Sigmoid colon (tissue), 7 donors: ENCODE measurements around the gene NAV1. TPM values are rescaled to one million over a fixed set of nuclear protein-coding genes. Genes with fewer than 3 reads are reported as not detected.
A peak's percentile ranks its signal among the peaks of the same experiment; 100 is the strongest.

Experiments used
- DNase-seq: peaks from one replicate; pipeline ENCODE4 v3.0.0-alpha.2; 2019
- H3K27ac ChIP-seq, 4 donors: fragments of 200-600 bp; sonication (generic); one replicate each; pipeline ENCODE4 v1.5.1; 2016 to 2019; ENCODE audit warnings: mild to moderate bottlenecking in 1 of 4
- H3K27me3 ChIP-seq, 3 donors: fragments of 200-600 bp; sonication (generic); one replicate each; pipeline ENCODE4 v1.5.1; 2019; ENCODE audit warnings: mild to moderate bottlenecking in 1 of 3
- H3K36me3 ChIP-seq, 4 donors: fragments of 200-600 bp; sonication (generic); one replicate each; pipeline ENCODE4 v1.5.1; 2016 to 2019
- H3K4me1 ChIP-seq, 4 donors: fragments of 200-600 bp; sonication (generic); one replicate each; pipeline ENCODE4 v1.5.1; 2017 to 2019
- H3K4me3 ChIP-seq, 4 donors: fragments of 200-600 bp; sonication (generic); one replicate each; pipeline ENCODE4 v1.5.1; 2017 to 2019; ENCODE audit warnings: mild to moderate bottlenecking in 2 of 4, moderate library complexity in 1 of 4
- H3K9me3 ChIP-seq, 4 donors: fragments of 200-600 bp in 3 of 4; sonication (generic) in 3 of 4; one replicate each; pipeline versions ENCODE4 v1.5.1 to v1.6.1; 2013 to 2019
- EP300 ChIP-seq, 4 donors: sonication (generic); formaldehyde crosslinking; IDR thresholded peaks; one replicate each; pipeline ENCODE4 v1.6.1; 2017; ENCODE audit warnings: antibody characterized with exemption in 4 of 4
- POLR2A ChIP-seq, 2 donors: fragments of 450-650 bp; IDR thresholded peaks; one replicate each; pipeline ENCODE4 v1.6.1; 2016; ENCODE audit warnings: antibody characterized with exemption in 2 of 2, mild to moderate bottlenecking in 2 of 2, moderate library complexity in 2 of 2
- POLR2AphosphoS5 ChIP-seq, 4 donors: sonication (generic); formaldehyde crosslinking; IDR thresholded peaks; one replicate each; pipeline ENCODE4 v1.6.1; 2017; ENCODE audit warnings: antibody characterized with exemption in 4 of 4
- WGBS, 2 donors: extraction: QIAGEN DNeasy Blood & Tissue Kit; methylation state at CpG; one replicate each; pipeline ENCODE4 v1.1.7; 2013; 5-methylcytosine and 5-hydroxymethylcytosine counted together
- intact Hi-C: fragments of 100-400 bp; cut with DNase I; formaldehyde crosslinking; loops from one replicate; pipeline ENCODE4 v1.15.1; 2023
- polyA plus RNA-seq, 3 donors: library from polyadenylated mRNA; stranded (reverse); fragments of 200-250 nt; gene quantifications; one replicate each; pipeline ENCODE4 v1.2.3, GENCODE V29; 2013
- total RNA-seq, 4 donors: library from RNA; depleted of rRNA; stranded (reverse); fragments of >200 nt; gene quantifications; one replicate each; pipeline ENCODE4 v1.1.0, GENCODE V29; 2016
- TF ChIP-seq, protein P1 (sequence below), 4 experiments: fragments of 450-650 bp in 3 of 4; fragments of 200-600 bp in 1 of 4; IDR thresholded peaks; one replicate each; pipeline ENCODE4 v1.5.1; 2016 to 2019; ENCODE audit warnings: antibody characterized with exemption in 4 of 4, mild to moderate bottlenecking in 3 of 4, moderate library complexity in 2 of 4
- donor health status: healthy with polysubstance abuse.
- donor health status: Bipolar disorder and iron deficiency.
- donor health status: healthy.

NAV1 gene
- total and polyA plus RNA-seq, 7 donors = 1.8 to 44.9 (median 17.1) TPM

DNA sequence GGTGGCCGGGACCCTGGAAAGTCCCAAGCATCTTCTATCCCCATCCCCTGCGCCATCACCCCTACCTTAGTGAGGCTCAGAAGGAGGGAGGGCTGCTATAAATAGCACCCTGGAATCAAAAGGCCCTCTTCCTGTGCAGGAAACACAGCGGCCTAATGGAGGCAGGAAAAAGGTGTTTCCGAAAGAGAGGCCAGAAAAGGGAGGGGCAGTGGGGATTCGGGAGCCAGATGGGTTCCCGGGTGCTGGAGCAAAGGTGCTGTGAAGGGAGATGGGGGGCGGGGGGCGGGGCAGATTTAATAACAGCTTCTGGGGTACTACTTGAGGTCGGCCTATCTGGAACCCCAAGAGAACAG, 16.6 kb downstream of the NAV1 start:
- Histone ChIP-seq H3K27ac (no peak overlapping the region), H3K27me3 (no peaks in the 10 kb centered on the region), H3K9me3 (no peaks in the 10 kb centered on the region), H3K4me3 (no peak overlapping the region), H3K4me1 (peaks cover 0 to 75% (median 70%) of the 10 kb centered on the region in 4 donors), H3K36me3 (no peaks in the 10 kb centered on the region)
- WGBS, 2 donors = 48 to 80% methylated on average over 9 of the region's 9 CpGs
- intact Hi-C loops = no loop called here
- peak; percentile 29 for DNase-seq
- TF ChIP-seq, protein P1, sequence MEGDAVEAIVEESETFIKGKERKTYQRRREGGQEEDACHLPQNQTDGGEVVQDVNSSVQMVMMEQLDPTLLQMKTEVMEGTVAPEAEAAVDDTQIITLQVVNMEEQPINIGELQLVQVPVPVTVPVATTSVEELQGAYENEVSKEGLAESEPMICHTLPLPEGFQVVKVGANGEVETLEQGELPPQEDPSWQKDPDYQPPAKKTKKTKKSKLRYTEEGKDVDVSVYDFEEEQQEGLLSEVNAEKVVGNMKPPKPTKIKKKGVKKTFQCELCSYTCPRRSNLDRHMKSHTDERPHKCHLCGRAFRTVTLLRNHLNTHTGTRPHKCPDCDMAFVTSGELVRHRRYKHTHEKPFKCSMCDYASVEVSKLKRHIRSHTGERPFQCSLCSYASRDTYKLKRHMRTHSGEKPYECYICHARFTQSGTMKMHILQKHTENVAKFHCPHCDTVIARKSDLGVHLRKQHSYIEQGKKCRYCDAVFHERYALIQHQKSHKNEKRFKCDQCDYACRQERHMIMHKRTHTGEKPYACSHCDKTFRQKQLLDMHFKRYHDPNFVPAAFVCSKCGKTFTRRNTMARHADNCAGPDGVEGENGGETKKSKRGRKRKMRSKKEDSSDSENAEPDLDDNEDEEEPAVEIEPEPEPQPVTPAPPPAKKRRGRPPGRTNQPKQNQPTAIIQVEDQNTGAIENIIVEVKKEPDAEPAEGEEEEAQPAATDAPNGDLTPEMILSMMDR (IDR thresholded peaks at IDR 0.05) = no peak
- peak in 3 of 4 donors; percentile 7 to 37 (median 31) for TF ChIP-seq POLR2AphosphoS5 (IDR thresholded peaks at IDR 0.05)

- Histone ChIP-seq H3K9me3 (no peaks in the 10 kb centered on the region), H3K27me3 (no peaks in the 10 kb centered on the region), H3K4me3 (no peak overlapping the region), H3K4me1 (peaks cover 0 to 81% (median 70%) of the 10 kb centered on the region in 4 donors), H3K36me3 (no peaks in the 10 kb centered on the region), H3K27ac (peak overlapping the region in 1 of 4 donors; percentile 54)
- 71 to 76% methylated on average over 5 of the region's 5 CpGs for WGBS, 2 donors
- intact Hi-C loops = no loop called here
- peak; percentile 58 for DNase-seq
- TF ChIP-seq, protein P1 (IDR thresholded peaks at IDR 0.05) = no peak
- no peak for TF ChIP-seq POLR2AphosphoS5 (IDR thresholded peaks at IDR 0.05)
- no peak for TF ChIP-seq POLR2A (IDR thresholded peaks at IDR 0.05)
- no peak for TF ChIP-seq EP300 (IDR thresholded peaks at IDR 0.05)
Observed at GRCh38 chr1:201556841-201557571, 18.1 kb downstream of the NAV1 start.

DNA sequence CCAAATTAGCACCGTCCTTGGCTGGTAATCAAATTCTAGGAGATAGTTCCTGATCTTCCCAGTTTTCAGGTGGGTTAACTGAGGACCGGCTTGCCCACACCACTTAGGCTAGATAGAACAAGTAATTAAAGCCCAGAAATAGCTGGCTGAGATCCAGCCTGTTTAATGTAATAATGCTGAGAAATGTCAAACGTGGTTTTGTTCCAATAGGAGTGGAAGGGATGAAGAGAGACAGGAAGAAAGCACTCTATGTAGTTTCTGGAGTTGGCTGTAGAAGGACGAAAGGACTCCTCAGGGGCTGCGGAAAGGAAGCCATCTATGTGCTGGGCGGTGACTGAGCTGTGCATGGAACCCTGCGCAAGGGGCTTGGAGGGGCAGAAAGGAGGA, 18.6 kb downstream of the NAV1 start:
- Histone ChIP-seq H3K4me3 (no peak overlapping the region), H3K4me1 (peaks cover 0 to 81% (median 70%) of the 10 kb centered on the region in 4 donors), H3K36me3 (no peaks in the 10 kb centered on the region), H3K9me3 (no peaks in the 10 kb centered on the region), H3K27ac (peak overlapping the region in 2 of 4 donors; percentile 16 to 54), H3K27me3 (no peaks in the 10 kb centered on the region)
- WGBS, 2 donors = 71 to 75% methylated on average over 7 of the region's 7 CpGs
- DNase-seq = peak; percentile 50
- TF ChIP-seq POLR2A (IDR thresholded peaks at IDR 0.05) (no peak), EP300 (IDR thresholded peaks at IDR 0.05) (no peak)
- TF ChIP-seq, protein P1 (IDR thresholded peaks at IDR 0.05) = no peak
- intact Hi-C loops = no loop called here

GRCh38 chr1:201559679-201560162, 20.8 kb downstream of the NAV1 start:
- H3K4me3 ChIP-seq = no peak overlapping the region
- H3K36me3 ChIP-seq = no peaks in the 10 kb centered on the region
- DNase-seq = peak; percentile 93
- TF ChIP-seq POLR2A (IDR thresholded peaks at IDR 0.05) = no peak
- peak in 1 of 4 donors; percentile 16 for TF ChIP-seq POLR2AphosphoS5 (IDR thresholded peaks at IDR 0.05)
- TF ChIP-seq, protein P1 (IDR thresholded peaks at IDR 0.05) = peak; percentile 95 to 99 (median 98)
- WGBS, 2 donors = 14 to 18% methylated on average over 13 of the region's 13 CpGs
- peaks cover 0 to 80% (median 60%) of the 10 kb centered on the region in 4 donors for H3K4me1 ChIP-seq
- H3K27me3 ChIP-seq = no peaks in the 10 kb centered on the region
- H3K27ac ChIP-seq = peak overlapping the region in 2 of 4 donors; percentile 11 to 41
- no peaks in the 10 kb centered on the region for H3K9me3 ChIP-seq
- intact Hi-C loops = loop anchor here (1.0 to 2.0 kb wide), 4 partner anchors 29 to 234 kb away; no protein-coding TSS in a partner anchor
